Chondrocyte (in vitro differentiated cells): ENCODE results near the gene WWOX. TPM values are rescaled to one million over a fixed set of nuclear protein-coding genes. Genes with fewer than 3 reads are reported as not detected.

ENCODE experiments used
- DNase-seq: peaks from one replicate; pipeline ENCODE4 v3.0.0; 2021; ENCODE audit warnings: mixed read lengths, low spot score
- H3K27ac Mint-ChIP-seq: one replicate; pipeline ENCODE4 v1.8.0; 2021; ENCODE audit warnings: mild to moderate bottlenecking, moderate library complexity, mixed read lengths; ENCODE audit not compliant: unreplicated experiment
- H3K27me3 Mint-ChIP-seq: 2 replicates; pipeline ENCODE4 v1.8.0; 2021; ENCODE audit warnings: low read depth, mixed read lengths
- H3K36me3 Mint-ChIP-seq: 2 replicates; pipeline ENCODE4 v1.8.0; 2021; ENCODE audit warnings: low read depth, mixed read lengths
- H3K4me1 Mint-ChIP-seq: 2 replicates; pipeline ENCODE4 v1.8.0; 2021; ENCODE audit warnings: low read depth, mild to moderate bottlenecking, mixed read lengths
- H3K4me3 Mint-ChIP-seq: one replicate; pipeline ENCODE4 v1.8.0; 2021; ENCODE audit warnings: mild to moderate bottlenecking, moderate library complexity, mixed read lengths; ENCODE audit not compliant: unreplicated experiment
- H3K9me3 Mint-ChIP-seq: 2 replicates; pipeline ENCODE4 v1.8.0; 2021; ENCODE audit warnings: low read depth, mixed read lengths
- total RNA-seq: library from RNA; stranded (reverse); gene quantifications from 3 replicates; pipeline ENCODE4 v1.2.1, GENCODE V29; 2021
- TF ChIP-seq, protein P1 (sequence below): fragments of 200-600 bp; sonication (generic); IDR thresholded peaks from 2 replicates; pipeline ENCODE4 v1.5.0; 2021; ENCODE audit warnings: antibody characterized with exemption, mild to moderate bottlenecking, moderate library complexity

WWOX gene
- total RNA-seq, 1 donor from 2014 or later = 12.1 TPM

DNA sequence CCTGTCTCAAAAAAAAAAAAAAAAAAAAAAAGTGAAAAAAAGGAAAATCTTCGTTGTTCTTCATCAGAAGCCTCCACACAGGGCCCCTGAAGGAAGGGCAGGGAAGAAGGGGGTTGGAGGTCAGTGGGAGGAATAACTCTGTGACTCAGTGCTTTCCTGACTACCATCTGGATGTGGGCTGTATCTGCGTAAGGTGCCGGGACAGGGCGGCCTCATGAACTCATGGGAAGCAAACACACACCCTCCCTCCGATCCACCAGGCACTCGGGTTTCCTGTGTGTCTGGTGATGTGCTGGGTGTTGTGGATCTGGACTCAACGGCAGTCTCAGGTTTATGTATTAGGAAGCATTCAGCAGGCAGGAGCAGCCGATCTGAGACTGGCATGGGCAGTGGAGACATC lies 691.6 kb downstream of the WWOX start:
- H3K27me3 Mint-ChIP-seq = no peaks in the 10 kb centered on the region
- H3K4me3 Mint-ChIP-seq = no peak overlapping the region
- H3K9me3 Mint-ChIP-seq = peaks cover under 1% of the 10 kb centered on the region
- H3K36me3 Mint-ChIP-seq = no peaks in the 10 kb centered on the region
- TF ChIP-seq, protein P1, sequence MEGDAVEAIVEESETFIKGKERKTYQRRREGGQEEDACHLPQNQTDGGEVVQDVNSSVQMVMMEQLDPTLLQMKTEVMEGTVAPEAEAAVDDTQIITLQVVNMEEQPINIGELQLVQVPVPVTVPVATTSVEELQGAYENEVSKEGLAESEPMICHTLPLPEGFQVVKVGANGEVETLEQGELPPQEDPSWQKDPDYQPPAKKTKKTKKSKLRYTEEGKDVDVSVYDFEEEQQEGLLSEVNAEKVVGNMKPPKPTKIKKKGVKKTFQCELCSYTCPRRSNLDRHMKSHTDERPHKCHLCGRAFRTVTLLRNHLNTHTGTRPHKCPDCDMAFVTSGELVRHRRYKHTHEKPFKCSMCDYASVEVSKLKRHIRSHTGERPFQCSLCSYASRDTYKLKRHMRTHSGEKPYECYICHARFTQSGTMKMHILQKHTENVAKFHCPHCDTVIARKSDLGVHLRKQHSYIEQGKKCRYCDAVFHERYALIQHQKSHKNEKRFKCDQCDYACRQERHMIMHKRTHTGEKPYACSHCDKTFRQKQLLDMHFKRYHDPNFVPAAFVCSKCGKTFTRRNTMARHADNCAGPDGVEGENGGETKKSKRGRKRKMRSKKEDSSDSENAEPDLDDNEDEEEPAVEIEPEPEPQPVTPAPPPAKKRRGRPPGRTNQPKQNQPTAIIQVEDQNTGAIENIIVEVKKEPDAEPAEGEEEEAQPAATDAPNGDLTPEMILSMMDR = no peak
- no peak overlapping the region for H3K27ac Mint-ChIP-seq
- no peaks in the 10 kb centered on the region for H3K4me1 Mint-ChIP-seq
- no peak for DNase-seq

DNA sequence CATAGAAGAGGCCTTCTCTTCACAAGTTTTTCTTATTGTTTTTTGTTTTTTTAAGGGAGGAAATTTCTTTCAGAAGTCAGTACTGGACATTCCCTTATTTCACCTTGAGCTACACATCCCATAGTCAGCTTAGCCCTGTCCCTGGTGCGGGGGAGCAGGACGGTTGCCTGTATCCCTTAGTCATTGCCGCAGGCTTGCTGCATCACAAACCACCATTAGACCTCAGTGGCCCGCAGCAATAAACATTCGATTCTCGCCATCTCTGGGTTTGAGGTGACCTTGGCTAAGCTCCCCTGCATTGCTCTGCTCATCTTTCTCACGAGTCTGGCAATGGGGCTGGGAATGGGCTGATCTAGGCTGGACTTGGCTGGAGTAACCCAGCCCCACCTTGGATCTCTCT lies 692.5 kb downstream of the WWOX start:
- TF ChIP-seq, protein P1 = no peak
- H3K27ac Mint-ChIP-seq = no peak overlapping the region
- no peaks in the 10 kb centered on the region for H3K4me1 Mint-ChIP-seq
- H3K4me3 Mint-ChIP-seq = no peak overlapping the region
- peaks cover 2% of the 10 kb centered on the region for H3K9me3 Mint-ChIP-seq
- no peaks in the 10 kb centered on the region for H3K36me3 Mint-ChIP-seq
- no peaks in the 10 kb centered on the region for H3K27me3 Mint-ChIP-seq
- no peak for DNase-seq

DNA sequence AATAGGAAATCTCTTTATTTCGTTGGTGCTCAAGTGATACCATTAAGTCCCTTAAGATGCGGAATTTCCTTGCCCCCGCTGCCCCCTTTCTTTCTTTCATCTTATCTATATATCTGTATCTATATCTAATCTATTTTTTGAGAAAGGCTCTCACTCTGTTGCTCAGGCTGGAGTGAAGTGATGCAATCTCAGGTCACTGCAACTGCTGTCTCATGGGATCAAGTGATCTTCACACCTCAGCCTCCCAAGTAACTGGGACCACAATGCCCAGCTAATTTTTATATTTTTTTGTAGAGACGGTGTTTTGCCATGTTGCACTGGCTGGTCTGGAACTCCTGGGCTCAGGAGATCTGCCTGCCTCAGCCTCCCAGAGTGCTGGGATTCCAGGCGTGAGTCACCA lies 693.5 kb downstream of the WWOX start:
- no peak overlapping the region for H3K27ac Mint-ChIP-seq
- H3K4me1 Mint-ChIP-seq = no peaks in the 10 kb centered on the region
- no peak overlapping the region for H3K4me3 Mint-ChIP-seq
- no peak for DNase-seq
- H3K36me3 Mint-ChIP-seq = no peaks in the 10 kb centered on the region
- no peaks in the 10 kb centered on the region for H3K27me3 Mint-ChIP-seq
- TF ChIP-seq, protein P1 = no peak
- peaks cover 2% of the 10 kb centered on the region for H3K9me3 Mint-ChIP-seq

DNA sequence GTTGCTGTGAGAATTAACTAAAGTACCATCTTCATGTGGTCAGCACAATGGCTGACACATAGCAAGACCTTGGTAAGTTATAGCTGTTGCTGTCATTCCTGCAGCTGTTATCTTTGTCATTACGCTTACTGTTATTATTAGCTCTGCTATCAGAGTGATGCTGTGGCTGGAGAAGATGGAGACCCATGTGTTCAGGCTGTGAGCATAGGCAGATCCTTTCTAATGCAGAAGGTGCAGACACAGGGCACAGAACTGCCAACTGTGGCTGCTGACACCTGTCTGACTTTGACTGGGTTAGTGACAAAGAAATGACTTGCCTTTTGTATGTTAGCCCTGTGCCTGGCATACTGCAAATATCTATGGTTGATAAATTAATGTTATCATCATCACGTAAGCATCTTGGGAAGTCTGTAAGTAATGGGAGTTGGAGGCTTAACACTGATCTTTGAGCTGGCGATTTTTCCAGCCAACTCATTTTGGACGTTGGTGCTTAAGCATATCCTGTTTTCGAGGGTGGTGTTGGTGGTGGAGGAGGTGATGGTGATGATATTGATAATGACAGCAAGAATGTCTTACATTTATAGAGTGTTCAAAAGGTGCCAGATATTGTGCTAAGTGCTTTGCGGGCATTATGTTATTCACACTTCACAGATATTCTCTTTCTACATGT lies 695.3 kb downstream of the WWOX start:
- TF ChIP-seq, protein P1 = no peak
- Mint-ChIP-seq H3K27me3 (no peaks in the 10 kb centered on the region), H3K9me3 (peaks cover 2% of the 10 kb centered on the region), H3K36me3 (no peaks in the 10 kb centered on the region), H3K4me3 (no peak overlapping the region), H3K4me1 (no peaks in the 10 kb centered on the region), H3K27ac (no peak overlapping the region)
- DNase-seq = no peak

DNA sequence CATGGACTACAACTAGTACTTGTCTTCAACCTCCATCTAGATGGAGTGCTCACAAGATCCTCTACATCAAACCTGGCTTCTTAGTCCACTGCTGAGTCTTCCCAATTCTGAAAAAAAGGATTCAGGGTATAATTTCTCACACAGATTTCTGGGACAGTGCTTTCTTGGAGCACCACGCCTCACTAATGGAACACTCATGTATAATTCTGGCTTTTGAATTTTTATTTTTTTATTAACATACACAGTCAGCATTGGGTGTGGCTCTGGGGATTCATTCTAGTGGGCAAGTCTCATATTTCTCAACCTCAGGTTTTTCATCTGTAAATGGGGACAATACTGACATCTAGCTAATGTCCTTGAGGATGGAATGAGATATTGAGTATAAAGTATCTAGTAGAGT lies 696.0 kb downstream of the WWOX start:
- Mint-ChIP-seq H3K4me1 (no peaks in the 10 kb centered on the region), H3K9me3 (peaks cover 2% of the 10 kb centered on the region), H3K36me3 (no peaks in the 10 kb centered on the region), H3K27me3 (no peaks in the 10 kb centered on the region), H3K4me3 (no peak overlapping the region), H3K27ac (no peak overlapping the region)
- TF ChIP-seq, protein P1 = no peak
- no peak for DNase-seq
